MM.1S (cell line): ENCODE results near the gene SCN3B.

Source experiments
- DNase-seq: peaks from one replicate; pipeline ENCODE4 v3.0.0-alpha.2; 2015
- H2AFZ ChIP-seq: fragments of 300-600 bp; sonication (generic); 2 replicates; pipeline ENCODE4 v1.6.0; 2016; ENCODE audit warnings: antibody characterized with exemption, low read length
- H3F3A ChIP-seq: fragments of 300-600 bp; sonication (generic); 2 replicates; pipeline ENCODE4 v1.6.1; 2016; ENCODE audit warnings: mild to moderate bottlenecking, antibody characterized with exemption, low read length, moderate library complexity, mixed read lengths; ENCODE audit not compliant: insufficient read depth
- H3K27ac ChIP-seq: fragments of 300-600 bp; sonication (generic); 2 replicates; pipeline ENCODE4 v1.5.1; 2016; ENCODE audit warnings: mild to moderate bottlenecking, low read length
- H3K27me3 ChIP-seq: fragments of 300-600 bp; sonication (generic); replicated peaks from 2 replicates; pipeline ENCODE4 v1.6.0; 2016; ENCODE audit warnings: low read length; ENCODE audit not compliant: insufficient read depth
- H3K36me3 ChIP-seq: fragments of 300-600 bp; sonication (generic); replicated peaks from 2 replicates; pipeline ENCODE4 v1.6.1; 2016; ENCODE audit warnings: mild to moderate bottlenecking, low read length, mixed read lengths; ENCODE audit not compliant: insufficient read depth
- H3K4me1 ChIP-seq: fragments of 300-600 bp; sonication (generic); 2 replicates; pipeline ENCODE4 v1.6.1; 2016; ENCODE audit warnings: low read length, mixed read lengths
- H3K4me2 ChIP-seq: fragments of 300-600 bp; sonication (generic); 2 replicates; pipeline ENCODE4 v1.6.0; 2016; ENCODE audit warnings: low read depth, low read length
- H3K4me3 ChIP-seq: fragments of 300-600 bp; sonication (generic); 2 replicates; pipeline ENCODE4 v1.5.1; 2016; ENCODE audit warnings: low read length, mixed read lengths
- H3K79me2 ChIP-seq: fragments of 300-600 bp; sonication (generic); 2 replicates; pipeline ENCODE4 v1.6.1; 2016; ENCODE audit warnings: mixed run types, low read length, mixed read lengths
- H3K9ac ChIP-seq: fragments of 300-600 bp; sonication (generic); 2 replicates; pipeline ENCODE4 v1.6.1; 2016; ENCODE audit warnings: low read length, mixed read lengths
- H3K9me2 ChIP-seq: fragments of 300-600 bp; sonication (generic); replicated peaks from 2 replicates; pipeline ENCODE4 v1.6.1; 2016; ENCODE audit warnings: mild to moderate bottlenecking, low read length, mixed read lengths; ENCODE audit not compliant: insufficient read depth
- H3K9me3 ChIP-seq: fragments of 300-600 bp; sonication (generic); replicated peaks from 2 replicates; pipeline ENCODE4 v1.6.1; 2016; ENCODE audit warnings: mild to moderate bottlenecking, low read length, mixed read lengths; ENCODE audit not compliant: insufficient read depth
- H4K20me1 ChIP-seq: fragments of 300-600 bp; sonication (generic); 2 replicates; pipeline ENCODE4 v1.6.1; 2016; ENCODE audit warnings: mild to moderate bottlenecking, low read length, moderate library complexity, mixed read lengths; ENCODE audit not compliant: insufficient read depth
- CTCF ChIP-seq: fragments of 300-600 bp; sonication (generic); IDR thresholded peaks from 2 replicates; pipeline ENCODE4 v1.5.1; 2016; ENCODE audit warnings: antibody characterized with exemption, low read length, mixed read lengths
- EZH2 ChIP-seq: fragments of 300-600 bp; sonication (generic); optimal IDR thresholded peaks from 2 replicates; pipeline ENCODE3; 2017; ENCODE audit warnings: low read depth, mild to moderate bottlenecking, antibody characterized with exemption, low read length, mixed read lengths
- EZH2phosphoT487 ChIP-seq: fragments of 300-600 bp; sonication (generic); IDR thresholded peaks from 2 replicates; pipeline ENCODE4 v1.6.1; 2018; ENCODE audit warnings: antibody characterized with exemption, low read length

The SCN3B gene

GRCh38 chr11:123601136-123601535 lies 53.3 kb downstream of the SCN3B start:
- Histone ChIP-seq H2AFZ (no peak overlapping the region), H3K9me3 (no peaks in the 10 kb centered on the region), H3K4me1 (no peaks in the 10 kb centered on the region), H3K4me3 (no peak overlapping the region), H3F3A (no peaks in the 10 kb centered on the region), H3K4me2 (no peak overlapping the region), H3K9ac (no peak overlapping the region), H4K20me1 (no peaks in the 10 kb centered on the region), H3K79me2 (no peaks in the 10 kb centered on the region), H3K27me3 (no peaks in the 10 kb centered on the region), H3K27ac (no peak overlapping the region), H3K36me3 (no peaks in the 10 kb centered on the region), H3K9me2 (no peaks in the 10 kb centered on the region)
- no peak for DNase-seq
- TF ChIP-seq EZH2phosphoT487 (no peak), CTCF (no peak), EZH2 (no peak)

- no peaks in the 10 kb centered on the region for H3K4me1 ChIP-seq
Observed at GRCh38 chr11:123597859-123598258, 56.6 kb downstream of the SCN3B start.

GRCh38 chr11:123594921-123595320 lies 59.5 kb downstream of the SCN3B start:
- Histone ChIP-seq H3F3A (no peaks in the 10 kb centered on the region), H3K9ac (no peak overlapping the region), H4K20me1 (no peaks in the 10 kb centered on the region), H3K9me3 (no peaks in the 10 kb centered on the region), H3K27me3 (no peaks in the 10 kb centered on the region), H2AFZ (no peak overlapping the region), H3K4me2 (no peak overlapping the region), H3K79me2 (no peaks in the 10 kb centered on the region), H3K4me3 (no peak overlapping the region), H3K9me2 (no peaks in the 10 kb centered on the region), H3K4me1 (no peaks in the 10 kb centered on the region), H3K36me3 (no peaks in the 10 kb centered on the region), H3K27ac (no peak overlapping the region)
- no peak for DNase-seq
- no peak for TF ChIP-seq CTCF
- TF ChIP-seq EZH2: no peak
- TF ChIP-seq EZH2phosphoT487: no peak

More at GRCh38 chr11:123597859-123598258, 56.6 kb downstream of the SCN3B start:
- H3K4me2 ChIP-seq: no peak overlapping the region
- no peaks in the 10 kb centered on the region for H3K36me3 ChIP-seq
- H3K27ac ChIP-seq: no peak overlapping the region
- H3K27me3 ChIP-seq: no peaks in the 10 kb centered on the region
- no peak for DNase-seq
- H3K9ac ChIP-seq: no peak overlapping the region
- no peaks in the 10 kb centered on the region for H3K79me2 ChIP-seq
- TF ChIP-seq EZH2phosphoT487 (no peak), EZH2 (no peak), CTCF (no peak)
- no peak overlapping the region for H3K4me3 ChIP-seq
- no peaks in the 10 kb centered on the region for H3F3A ChIP-seq
- H4K20me1 ChIP-seq: no peaks in the 10 kb centered on the region
- no peaks in the 10 kb centered on the region for H3K9me2 ChIP-seq
- H2AFZ ChIP-seq: no peak overlapping the region
- H3K9me3 ChIP-seq: no peaks in the 10 kb centered on the region
